Measurements from ENCODE around the gene ABCB11. TPM values are rescaled to one million over a fixed set of nuclear protein-coding genes. Genes with fewer than 3 reads are reported as not detected.
"Not testable (repeated sequence)": the region's sequence is repeated elsewhere in the genome, so short reads cannot be mapped to it uniquely, and the experiment has no call there.

ABCB11 gene
- total RNA-seq, 1 donor from 2014 or later: 0.16 TPM

DNA sequence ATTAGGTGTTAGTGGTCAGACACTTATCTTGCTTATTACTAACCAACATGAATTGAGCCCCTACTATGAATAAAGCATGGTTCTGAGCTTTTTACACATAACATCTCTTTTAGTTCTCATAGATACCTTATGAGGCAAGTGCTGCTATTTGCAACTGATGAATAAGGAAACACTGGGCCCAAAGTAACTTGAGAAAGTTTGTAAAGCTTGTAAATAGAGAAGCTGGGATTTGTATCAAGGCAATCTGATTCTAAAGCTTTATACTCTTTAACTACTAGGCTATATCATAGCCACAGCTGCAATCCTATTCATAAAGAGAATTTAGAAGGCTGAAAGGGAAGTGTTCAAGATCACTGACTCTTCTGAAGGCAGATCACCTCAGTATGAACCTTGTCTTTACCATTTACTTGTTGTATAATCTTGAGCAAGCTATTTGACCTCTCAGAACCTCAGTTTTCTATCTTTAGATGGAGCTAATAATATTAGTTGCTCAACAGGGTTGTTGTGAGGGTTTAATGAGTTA is 60.4 kb downstream of the ABCB11 start:
- no peak for DNase-seq

DNA sequence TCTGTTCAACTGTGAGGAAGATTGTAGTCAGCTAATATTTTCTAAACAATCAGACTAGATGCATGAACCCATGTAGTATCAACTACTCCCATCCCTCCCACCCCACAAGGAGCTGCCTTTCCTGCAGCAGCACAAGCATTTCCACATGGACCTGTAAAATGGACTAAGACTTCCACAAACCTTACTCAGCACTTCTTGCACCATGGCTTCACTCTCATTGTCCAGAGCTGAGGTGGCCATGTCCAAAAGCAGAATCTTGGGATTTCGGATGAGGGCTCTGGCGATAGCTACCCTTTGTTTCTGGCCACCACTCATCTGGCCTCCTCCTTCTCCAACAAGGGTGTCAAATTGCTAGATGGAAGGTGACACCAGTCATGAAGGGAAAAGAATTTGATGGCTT is 61.3 kb downstream of the ABCB11 start:
- DNase-seq: no peak

DNA sequence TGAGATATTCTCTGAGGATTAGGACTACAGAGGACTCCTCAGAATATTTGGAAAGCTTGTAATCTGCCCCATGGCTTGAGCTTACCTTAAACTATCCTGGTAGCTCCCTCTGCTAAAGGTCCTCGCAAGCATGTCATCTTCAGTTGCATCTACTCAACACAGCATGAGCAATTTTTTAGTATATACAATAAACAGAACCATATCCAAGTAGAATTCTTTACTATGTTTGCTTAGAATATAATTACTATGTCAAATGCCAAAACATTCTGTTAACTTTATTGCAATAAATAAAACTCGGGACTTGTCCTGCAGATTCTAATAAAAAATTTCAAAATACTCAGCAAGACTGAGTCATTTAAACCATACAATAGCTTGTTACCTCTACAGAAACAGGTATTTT is 62.8 kb downstream of the ABCB11 start:
- DNase-seq: no peak

DNA sequence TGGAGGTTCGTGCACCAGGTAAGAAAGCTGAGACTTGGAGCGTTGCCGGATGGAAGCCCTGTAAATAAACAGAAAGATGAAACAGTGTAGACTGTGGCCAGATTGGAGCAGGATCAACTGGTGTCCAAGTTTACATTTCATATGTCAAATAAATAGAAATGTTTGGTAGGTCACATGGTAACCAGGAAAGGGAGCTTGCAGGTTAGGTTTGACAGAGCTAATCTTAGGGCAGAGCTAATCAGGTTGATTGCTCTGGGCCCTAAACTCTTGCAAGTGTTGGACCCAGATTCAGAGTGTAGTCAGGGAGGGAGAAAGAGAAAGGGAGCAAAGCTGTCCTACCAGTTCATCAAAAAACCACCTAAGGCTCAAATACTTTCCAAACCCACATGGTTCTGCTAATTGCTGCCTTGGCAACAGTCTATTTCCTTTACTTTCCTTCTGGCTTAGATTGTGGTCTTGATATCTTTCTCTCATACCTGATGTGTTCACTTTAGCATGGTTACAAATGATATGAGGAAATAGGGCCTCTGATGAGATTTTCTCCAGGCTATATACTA is 66.8 kb downstream of the ABCB11 start:
- no peak for DNase-seq

DNA sequence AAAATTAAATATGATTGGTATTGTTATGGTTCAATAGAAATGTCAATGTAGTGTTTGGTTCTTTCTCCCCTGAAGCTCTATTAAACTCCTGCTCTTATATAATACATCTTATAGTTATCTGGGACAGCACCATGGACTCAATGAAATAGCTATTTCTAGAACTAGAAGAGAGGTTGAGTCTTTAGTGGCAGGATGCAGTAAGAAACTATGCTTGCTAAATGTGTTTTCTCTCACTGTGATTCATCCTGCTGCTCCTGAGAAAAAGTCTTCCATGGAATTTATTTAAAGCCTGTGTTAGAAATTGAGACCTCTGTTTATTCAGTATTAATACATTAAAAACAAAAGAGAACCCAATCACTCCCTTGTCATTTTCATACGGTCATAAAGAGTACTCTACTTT is 68.5 kb downstream of the ABCB11 start:
- no peak for DNase-seq

DNA sequence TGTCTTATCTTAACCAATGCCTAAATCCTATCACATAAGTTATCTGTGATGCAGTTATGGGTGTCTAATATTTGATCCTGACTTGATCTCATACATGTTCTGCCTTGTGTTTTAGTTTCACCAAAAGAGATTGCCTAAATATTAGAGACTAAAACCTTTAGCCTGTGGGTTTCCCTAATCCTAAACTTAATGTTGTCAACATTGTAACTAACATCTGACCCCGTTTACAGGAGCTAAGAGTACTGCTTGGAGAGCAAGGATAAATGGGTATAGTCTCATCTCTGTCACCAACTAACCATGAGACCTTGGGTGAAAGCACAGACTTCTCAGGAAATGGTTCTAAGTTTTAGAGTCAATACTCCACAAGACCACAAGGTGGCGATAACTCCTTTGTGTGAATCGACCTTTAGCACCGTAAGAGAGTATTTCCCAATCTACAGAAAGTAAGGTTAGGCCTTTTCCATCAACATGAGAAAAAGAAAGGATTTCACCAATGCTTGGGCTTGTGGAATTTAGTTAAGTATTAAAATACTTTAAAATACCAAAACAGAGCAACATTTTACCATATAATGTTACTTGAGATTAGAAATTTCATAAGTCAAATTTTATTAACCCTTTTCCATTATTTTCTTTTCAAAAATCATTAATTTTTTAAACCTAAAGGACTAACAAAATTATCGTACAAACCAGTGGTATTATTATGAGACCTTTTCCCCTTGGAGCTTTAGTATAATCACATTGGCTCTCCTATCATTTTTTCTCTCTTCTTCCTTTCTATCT is 69.5 kb downstream of the ABCB11 start:
- no peak for DNase-seq

DNA sequence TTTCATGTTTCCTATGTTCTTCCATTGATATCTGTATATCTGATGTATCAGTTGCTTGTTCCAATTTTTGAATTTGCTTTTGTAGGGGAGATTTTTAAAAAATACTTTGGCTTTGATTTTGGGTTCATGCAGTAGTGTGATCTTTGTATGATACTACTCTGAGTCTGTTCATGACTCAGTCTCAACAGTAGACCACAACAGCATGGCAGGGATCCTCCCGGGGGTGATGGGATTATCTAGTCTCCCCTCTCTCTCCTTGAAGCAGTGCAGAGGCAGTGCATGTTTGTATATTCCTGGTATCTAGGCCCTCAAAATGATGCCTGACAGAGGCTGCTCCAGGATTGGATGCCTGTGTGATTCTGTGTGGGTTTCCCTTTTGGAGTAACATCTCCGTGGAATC is 74.7 kb downstream of the ABCB11 start:
- no peak for DNase-seq

DNA sequence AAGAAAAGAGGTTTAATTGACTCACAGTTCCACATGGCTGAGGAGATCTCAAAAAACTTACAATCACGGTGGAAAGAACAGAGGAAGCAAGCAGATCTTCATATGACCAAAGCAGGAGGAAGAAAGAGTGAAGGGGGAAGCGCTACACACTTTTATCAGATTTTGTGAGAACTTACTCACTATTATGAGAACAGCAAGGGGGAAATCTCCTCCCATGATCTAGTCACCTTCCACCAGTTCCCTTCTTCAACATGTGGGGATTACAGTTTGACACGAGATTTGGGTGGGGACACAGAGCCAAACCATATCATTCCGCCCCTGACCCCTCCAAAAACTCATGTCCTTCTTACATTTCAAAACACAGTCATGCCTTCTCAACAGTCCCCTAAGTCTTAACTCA is 75.8 kb downstream of the ABCB11 start:
- no peak for DNase-seq

DNA sequence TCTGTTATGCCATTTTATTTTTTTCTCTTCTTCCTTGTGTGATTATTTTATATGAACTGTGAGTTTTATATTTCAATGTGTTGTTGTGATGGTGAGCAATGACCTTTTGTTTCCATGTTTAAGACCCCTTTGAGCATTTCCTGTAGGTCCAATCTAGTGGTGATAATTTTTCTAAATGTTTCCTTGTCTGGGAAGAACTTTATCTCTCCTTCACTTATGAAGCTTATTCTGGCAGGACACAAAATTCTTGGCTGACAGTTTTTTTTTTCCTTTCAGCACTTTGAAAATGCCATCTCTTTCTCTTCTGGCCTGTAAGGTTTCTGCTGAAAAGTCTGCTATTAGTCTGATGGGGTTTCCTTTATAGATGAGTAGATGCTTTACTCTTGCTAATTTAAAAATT is 76.9 kb downstream of the ABCB11 start:
- DNase-seq: no peak

DNA sequence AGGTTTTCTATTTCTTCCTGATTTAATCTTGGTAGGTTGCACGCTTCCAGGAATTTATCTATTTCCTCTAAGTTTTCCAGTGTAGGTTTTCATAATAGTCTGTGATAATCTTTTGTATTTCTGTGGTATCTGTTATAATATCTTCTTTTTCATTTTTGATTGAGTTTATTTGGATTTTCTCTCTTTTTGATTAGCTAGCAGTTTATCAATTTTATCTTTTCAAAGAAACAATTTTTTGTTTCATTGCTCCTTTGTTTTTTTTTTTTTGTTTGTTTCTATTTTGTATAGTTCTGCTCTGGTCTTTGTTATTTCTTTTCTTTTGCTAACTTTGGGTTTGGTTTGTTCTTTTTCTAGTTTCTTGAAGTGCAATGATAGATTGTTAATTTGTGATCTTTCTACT is 78.7 kb downstream of the ABCB11 start:
- no peak for DNase-seq

DNA sequence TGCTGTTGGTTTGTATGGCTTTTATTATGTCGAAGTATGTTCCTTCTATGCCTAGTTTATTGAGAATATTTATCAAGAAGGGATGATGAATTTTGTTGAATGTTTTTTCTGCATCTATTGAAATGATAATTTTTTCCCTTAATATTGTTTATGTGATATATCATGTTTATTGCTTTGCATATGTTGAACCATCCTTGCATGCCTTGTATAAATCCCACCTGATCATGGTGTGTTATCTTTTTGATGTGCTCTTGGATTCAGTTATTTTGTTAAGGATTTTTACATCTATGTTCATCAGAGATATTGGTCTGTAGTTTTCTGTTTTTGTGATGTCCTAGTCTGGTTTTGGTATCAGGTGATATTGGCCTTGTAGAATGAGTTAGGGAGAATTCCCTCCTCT is 79.3 kb downstream of the ABCB11 start:
- no peak for DNase-seq

DNA sequence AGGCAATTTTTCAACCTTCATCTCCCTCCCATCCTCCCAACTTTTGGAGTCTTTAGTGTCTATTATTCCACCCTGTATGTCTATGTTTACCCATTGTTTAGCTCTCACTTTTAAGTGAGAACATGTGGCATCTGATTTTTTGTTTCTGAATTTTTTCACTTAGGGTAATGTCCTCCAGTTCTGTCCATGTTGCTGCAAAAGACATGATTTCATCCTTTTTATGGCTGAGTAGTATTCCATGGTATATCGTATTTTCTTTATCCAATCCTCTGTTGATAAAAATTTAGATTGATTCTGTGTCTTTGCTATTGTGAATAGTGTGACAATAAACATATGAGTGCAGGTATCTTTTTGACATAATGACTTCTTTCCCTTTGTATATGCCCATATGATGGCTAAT is 81.8 kb downstream of the ABCB11 start:
- no peak for DNase-seq

DNA sequence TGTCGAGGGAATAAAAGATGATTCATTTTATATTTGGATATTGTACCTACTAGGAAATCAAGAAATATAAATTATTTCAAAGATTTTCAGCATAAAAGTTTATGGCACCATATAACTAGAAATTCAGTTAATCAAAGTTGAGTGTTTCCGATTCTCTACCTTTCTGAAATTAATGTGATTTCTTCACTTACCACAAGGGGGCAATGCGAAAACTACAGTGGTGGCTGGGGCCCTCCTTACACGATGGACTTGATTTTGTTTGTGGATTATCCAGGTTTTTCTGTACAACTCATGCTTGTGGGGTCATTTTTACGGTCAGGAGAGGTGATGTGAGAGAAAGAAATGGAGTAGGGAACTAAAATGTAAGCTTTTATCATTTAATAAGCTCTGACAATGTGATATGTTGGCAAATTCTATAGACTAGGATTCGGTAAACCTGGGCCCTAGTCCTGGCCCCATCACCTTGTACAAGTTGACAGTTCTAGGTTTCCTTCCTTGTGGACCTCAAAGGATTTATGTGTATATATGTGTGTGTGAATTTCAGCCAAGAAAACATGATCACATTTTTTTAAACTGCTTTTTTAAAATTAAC is 82.4 kb downstream of the ABCB11 start:
- no peak for DNase-seq

DNA sequence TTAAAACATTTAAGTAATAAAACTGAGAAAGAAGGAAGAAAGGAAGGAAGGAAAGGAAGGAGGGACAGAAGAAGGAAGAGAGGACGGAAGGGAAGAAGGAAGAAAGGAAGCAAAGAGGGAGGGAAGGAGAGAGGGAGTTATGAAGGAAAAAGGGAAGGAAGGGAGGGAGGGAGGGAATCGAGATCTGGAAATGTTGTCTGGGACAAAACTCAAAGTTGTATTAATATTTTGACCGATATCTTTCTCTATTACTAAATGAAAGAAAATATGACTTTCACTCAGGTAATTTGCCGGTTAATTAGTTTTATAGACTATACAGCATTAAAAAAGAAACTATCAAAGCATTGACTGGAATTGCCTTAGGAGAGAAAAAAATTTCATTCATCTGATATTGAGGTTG is 85.6 kb downstream of the ABCB11 start:
- DNase-seq: no peak

DNA sequence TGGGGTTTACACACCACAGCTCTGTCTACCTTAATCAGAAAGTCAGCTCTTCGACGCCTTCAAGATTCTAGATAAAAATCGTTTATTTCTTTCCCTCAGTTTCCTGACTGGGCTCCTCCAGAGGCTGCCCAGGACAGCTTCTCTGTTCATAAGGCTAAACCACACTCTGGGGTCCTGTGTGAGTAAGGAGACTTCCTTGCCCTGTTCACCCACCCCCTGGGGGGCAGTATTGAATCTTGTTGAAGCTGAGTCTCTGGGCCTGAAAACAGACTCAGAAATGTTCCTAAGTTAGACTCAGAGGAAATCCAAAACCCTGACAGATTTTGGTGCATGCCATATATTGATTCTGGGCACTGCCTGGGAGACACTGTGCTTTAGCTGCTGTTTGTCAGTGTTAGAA is 87.1 kb downstream of the ABCB11 start:
- no peak for DNase-seq

DNA sequence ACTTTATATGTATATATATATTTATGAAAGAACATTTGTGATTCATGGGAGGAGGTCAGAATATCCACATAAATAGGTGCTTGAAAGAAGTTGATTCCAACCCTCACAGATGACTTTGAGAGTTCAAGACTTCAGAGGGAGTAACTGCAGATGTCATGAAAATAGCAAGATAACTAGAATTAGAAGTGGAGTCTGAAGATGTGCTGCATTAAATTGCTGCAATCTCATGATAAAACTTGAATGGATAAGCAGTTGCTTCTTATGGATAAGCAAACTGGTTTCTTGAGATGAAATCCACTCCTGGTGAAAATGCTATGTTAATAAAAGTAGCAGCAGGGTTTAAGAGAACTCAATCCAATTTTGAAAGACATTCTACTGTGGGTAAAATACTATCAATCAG is 89.8 kb downstream of the ABCB11 start:
- DNase-seq: no peak

DNA sequence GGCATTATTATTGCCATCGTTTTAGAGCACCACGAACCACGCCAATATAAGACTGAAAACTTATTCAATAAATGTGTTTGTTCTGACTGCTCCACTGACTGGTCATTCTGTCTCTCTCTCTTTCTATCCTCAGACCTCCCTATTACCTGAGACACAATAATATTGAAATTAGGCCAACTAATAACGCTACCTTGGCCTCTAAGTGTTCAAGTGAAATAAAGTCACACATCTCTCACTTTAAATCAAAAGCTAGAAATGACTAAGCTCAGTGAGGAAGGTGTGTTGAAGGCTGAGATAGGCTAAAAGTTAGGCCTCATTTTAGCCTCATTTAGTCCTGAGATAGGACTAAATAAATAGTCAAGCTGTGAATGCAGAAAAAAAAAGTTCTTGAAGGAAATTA is 91.2 kb downstream of the ABCB11 start:
- DNase-seq: no peak

DNA sequence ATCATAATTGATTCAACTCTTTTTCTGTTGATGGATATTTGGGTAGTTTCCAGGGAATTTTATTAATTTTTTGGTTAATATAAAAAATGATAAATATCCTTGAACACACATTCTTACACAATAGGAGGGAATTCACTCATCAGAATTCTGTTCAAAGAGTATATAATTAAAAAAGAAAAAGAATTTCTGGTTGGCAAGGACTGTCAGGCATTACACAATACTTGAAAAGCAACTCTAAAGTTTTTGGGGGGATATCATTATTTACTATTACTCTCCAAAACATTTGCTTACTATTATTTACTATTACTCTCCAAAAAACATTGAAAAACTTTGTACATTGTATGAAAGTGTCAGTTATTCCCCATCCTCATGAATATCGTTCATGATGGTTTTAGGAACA is 92.1 kb downstream of the ABCB11 start:
- no peak for DNase-seq

DNA sequence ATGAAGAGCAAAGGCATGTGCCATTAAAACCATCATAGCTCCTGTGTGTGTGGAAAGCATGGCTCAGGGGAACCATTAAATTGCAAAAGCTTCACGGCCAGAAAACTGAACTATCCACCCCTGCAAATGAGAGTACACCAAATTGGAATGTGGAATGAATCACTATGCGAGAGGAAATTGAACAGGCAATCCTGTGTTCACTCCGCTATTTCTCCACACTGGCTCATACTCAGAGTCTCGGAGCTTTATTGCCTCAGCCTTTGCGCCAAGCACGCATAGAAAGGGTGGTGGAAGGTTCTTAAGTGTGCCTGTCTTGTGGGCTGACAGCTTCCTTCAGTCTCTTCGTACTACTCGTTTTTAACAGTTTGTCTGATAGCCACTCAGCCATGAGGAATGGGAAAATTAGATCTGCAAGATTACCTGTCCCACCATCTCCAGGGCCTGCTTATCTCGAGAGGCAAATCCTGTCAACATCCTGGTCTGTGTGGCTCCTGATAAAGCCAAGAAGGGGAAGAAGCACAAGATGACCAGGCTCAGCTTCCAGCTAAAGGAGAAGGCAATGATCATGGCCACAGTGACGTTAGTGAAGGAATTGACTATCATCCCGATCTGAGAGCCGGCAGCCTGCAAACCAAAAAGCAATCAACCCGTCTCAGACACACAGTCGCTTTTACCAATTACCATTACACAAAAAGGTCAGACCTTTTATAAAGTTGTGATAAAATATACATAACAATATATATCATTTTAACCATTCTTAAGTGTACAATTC is 95.1 kb downstream of the ABCB11 start:
- DNase-seq: no peak

DNA sequence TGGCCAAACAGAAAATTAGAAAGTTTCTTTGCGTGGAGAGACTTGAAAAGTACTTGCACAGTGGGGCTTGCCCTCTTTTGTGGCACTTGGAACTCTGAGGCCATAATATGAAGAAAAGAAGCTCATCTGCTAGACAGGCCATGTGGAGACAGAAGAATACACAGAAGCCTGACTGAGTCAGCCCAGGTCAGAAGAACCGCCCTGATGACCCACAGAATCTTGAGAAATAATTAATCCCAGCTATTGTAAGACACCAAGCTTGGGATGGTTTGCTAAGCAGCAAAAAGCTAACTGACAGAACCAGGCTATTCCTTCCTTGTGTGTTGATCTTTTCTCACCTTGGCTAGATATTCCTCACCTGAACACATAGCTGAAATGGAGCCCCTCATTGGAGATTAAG is 96.3 kb downstream of the ABCB11 start:
- no peak for DNase-seq

DNA sequence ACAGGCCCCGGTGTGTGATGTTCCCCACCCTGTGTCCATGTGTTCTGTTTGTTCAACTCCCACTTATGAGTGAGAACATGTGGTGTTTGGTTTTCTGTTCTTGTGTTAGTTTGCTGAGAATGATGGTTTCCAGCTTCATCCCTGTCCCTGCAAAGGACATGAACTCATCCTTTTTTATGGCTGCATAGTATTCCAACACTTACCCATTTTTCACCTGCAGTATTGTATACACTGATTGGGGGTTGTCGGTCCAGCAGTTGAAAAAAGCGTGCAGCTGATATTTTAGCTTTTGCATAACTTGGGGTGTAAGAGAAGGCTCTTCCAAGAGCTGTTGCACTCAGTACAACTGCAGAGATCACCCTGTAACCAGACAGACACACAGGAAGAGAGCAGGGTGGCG is 99.0 kb downstream of the ABCB11 start:
- DNase-seq: not testable (repeated sequence)

DNA sequence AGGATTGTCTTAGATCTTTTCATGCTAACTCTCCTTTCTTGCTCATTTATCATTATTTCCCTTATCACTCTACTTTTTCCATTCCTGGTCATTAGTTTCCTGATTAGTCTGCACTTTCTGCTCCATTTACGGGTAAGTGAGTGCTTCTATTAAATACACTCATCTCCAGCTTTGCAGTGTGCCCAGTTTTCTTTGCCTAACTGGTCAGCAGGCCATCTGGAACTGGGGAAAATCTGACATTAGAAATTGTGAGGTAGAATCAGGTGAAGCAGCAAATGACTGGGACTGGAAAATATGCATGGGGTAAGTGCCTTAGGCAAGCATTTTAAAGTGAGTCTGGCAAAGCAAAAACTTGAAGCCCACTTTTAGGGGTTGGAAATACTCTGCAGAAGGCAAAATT is 100.9 kb downstream of the ABCB11 start:
- no peak for DNase-seq

DNA sequence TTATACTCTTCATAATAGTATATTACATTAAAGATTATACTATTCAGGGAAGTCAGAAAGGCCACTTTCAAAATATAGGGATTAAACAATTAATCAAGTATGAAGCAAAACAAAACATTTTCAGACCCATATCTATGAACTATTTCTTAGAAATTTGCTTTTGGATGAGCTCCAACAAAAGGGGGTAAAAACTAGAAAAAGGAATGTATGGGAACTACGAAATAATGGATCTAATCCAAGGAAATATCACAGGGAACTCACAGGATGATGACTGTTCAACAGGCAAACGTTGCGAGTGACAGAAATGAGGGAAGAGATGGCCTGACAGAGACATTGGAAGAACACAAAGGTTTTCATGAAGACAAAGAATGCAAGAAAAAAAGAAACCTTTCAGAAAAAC is 102.1 kb downstream of the ABCB11 start:
- DNase-seq: no peak
